NCI-H748 (cell line): ENCODE data around the gene SCN4A.
"Not testable (repeated sequence)": the region's sequence is repeated elsewhere in the genome, so short reads cannot be mapped to it uniquely, and the experiment has no call there.

Experiments used
- DNase-seq: peaks from one replicate; lab custom pipeline; 2025; ENCODE audit not compliant: unreplicated experiment; lab: John Stamatoyannopoulos, UW

SCN4A gene

GRCh38 chr17:63918305-63918704 is 54.4 kb downstream of the SCN4A start:
- DNase-seq = no peak

GRCh38 chr17:63917646-63918045 is 55.1 kb downstream of the SCN4A start:
- no peak for DNase-seq

- DNase-seq = not testable (repeated sequence)
Measured at GRCh38 chr17:63917206-63917605, 55.5 kb downstream of the SCN4A start.

GRCh38 chr17:63916566-63917185 is 56.0 kb downstream of the SCN4A start:
- DNase-seq = no peak

GRCh38 chr17:63915753-63916152 is 57.0 kb downstream of the SCN4A start:
- DNase-seq = not testable (repeated sequence)

GRCh38 chr17:63914471-63914870 is 58.2 kb downstream of the SCN4A start:
- no peak for DNase-seq

- peak; percentile 13 for DNase-seq
Measured at GRCh38 chr17:63911657-63912100, 61.0 kb downstream of the SCN4A start.

GRCh38 chr17:63911041-63911635 is 61.6 kb downstream of the SCN4A start, which contains the start of gene CSHL1:
TSS of gene CSHL1 (minus strand) at chr17:63911258. CDS start at chr17:63911196, 62 bp downstream.
- no peak for DNase-seq

- DNase-seq = no peak
Measured at GRCh38 chr17:63910096-63910495, 62.6 kb downstream of the SCN4A start.

- not testable (repeated sequence) for DNase-seq
Measured at GRCh38 chr17:63909586-63909985, 63.1 kb downstream of the SCN4A start.

GRCh38 chr17:63907161-63907778 is 65.4 kb downstream of the SCN4A start:
- peak; percentile 33 for DNase-seq

- DNase-seq = not testable (repeated sequence)
Measured at GRCh38 chr17:63904796-63905195, 67.9 kb downstream of the SCN4A start.

GRCh38 chr17:63903787-63904201 is 68.9 kb downstream of the SCN4A start:
- peak; percentile 5 for DNase-seq

GRCh38 chr17:63901971-63902370 is 70.7 kb downstream of the SCN4A start:
- DNase-seq = not testable (repeated sequence)

- DNase-seq = peak; percentile 14
Measured at GRCh38 chr17:63898899-63899798, 73.6 kb downstream of the SCN4A start.

GRCh38 chr17:63896524-63897354 is 76.0 kb downstream of the SCN4A start, which contains the start of gene CSH1:
TSS of gene CSH1 (minus strand) at chr17:63896574. CDS start at chr17:63896511, 63 bp downstream.
- not testable (repeated sequence) for DNase-seq

- not testable (repeated sequence) for DNase-seq
Measured at GRCh38 chr17:63894821-63895220, 77.9 kb downstream of the SCN4A start.

- DNase-seq = not testable (repeated sequence)
Measured at GRCh38 chr17:63894021-63894420, 78.7 kb downstream of the SCN4A start.

- not testable (repeated sequence) for DNase-seq
Measured at GRCh38 chr17:63892316-63893037, 80.2 kb downstream of the SCN4A start.
